ENCODE measurements around the gene TBC1D3I. TPM values are rescaled to one million over a fixed set of nuclear protein-coding genes. Genes with fewer than 3 reads are reported as not detected.

Gene TBC1D3I
- total and polyA plus RNA-seq, 2 experiments from 2014 or later: 0.19 TPM; not detected in 1

DNA sequence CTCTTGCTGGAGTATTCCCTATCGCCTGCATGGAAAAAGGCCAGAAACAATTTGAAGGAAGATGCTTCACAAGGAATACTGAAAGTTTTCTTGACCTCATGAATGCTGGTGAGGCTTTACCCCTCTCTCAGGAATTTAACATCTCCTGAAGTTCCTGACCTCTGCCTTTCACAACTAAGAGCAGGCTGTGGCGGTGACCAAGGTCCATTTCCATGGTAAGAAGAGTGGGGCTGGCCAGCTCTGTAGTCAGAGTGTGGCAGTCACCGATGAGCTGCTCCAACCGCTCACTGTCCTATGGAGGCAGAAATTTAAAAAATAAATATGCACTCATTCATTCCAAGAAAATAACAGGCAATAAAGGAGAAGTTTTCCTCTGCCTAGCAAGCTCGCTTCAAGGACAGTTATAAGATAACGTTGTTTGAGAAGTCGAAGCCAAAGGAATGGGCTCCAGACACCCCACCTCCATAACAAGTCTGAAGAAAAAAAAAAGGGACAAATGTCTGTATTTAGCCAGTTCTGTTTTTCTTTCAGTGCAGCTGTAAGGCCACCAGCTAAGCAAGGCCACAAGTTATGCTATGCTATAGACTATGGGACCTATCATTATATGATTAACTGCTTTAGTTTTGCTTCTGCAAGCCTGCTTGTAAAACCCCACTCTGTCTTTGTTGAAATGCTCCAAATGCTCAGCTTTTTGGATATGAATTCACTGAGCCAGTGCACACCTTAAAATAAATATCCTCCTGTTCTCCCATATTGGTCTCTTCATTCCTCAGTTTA lies 59.5 kb downstream of the TBC1D3I start:
- Histone ChIP-seq H4K20me1 (ENCODE audit: insufficient read depth, poor library complexity, severe bottlenecking) (no peaks in the 10 kb centered on the region), H2AFZ (no peak overlapping the region), H3K4me1 (ENCODE audit: insufficient read depth) (no peaks in the 10 kb centered on the region), H3K36me3 (replicated peaks; ENCODE audit: insufficient read depth, low read depth) (no peaks in the 10 kb centered on the region), H3K9me2 (replicated peaks; ENCODE audit: insufficient read depth) (no peaks in the 10 kb centered on the region), H3K27ac (peak overlapping the region; percentile 13), H3K79me2 (no peaks in the 10 kb centered on the region), H3K4me2 (peak overlapping the region; percentile 6), H3K4me3 (no peak overlapping the region), H3K9me3 (ENCODE audit: low read depth) (no peaks in the 10 kb centered on the region), H3K27me3 (no peaks in the 10 kb centered on the region)
- WGBS (ENCODE audit: low lambda C conversion rate, missing lambda C conversion rate): 62% methylated on average over 7 of the region's 7 CpGs
- no peak for DNase-seq (ENCODE audit: low spot score)
- TF ChIP-seq EZH2phosphoT487 (IDR thresholded peaks at IDR 0.05; ENCODE audit: low read depth, severe bottlenecking, unreplicated experiment) (no peak), EZH2 (IDR thresholded peaks at IDR 0.05; ENCODE audit: borderline replicate concordance) (no peak)
- TF ChIP-seq, protein P1, sequence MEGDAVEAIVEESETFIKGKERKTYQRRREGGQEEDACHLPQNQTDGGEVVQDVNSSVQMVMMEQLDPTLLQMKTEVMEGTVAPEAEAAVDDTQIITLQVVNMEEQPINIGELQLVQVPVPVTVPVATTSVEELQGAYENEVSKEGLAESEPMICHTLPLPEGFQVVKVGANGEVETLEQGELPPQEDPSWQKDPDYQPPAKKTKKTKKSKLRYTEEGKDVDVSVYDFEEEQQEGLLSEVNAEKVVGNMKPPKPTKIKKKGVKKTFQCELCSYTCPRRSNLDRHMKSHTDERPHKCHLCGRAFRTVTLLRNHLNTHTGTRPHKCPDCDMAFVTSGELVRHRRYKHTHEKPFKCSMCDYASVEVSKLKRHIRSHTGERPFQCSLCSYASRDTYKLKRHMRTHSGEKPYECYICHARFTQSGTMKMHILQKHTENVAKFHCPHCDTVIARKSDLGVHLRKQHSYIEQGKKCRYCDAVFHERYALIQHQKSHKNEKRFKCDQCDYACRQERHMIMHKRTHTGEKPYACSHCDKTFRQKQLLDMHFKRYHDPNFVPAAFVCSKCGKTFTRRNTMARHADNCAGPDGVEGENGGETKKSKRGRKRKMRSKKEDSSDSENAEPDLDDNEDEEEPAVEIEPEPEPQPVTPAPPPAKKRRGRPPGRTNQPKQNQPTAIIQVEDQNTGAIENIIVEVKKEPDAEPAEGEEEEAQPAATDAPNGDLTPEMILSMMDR (IDR thresholded peaks at IDR 0.05; ENCODE audit: poor library complexity): no peak

Small RNA genes within 50 kb of the gene (small RNA-seq; reads per million reads assigned to genes)
- gene AC243829.3 (not detected), gene AC243829.6 (not detected), gene RF00019 (not detected)

Other genes with a start within 250 kb of the TBC1D3I start
- not detected in 2 replicates for gene CCL23, start 246.6 kb downstream of the TBC1D3I start, total RNA-seq
- gene CCL23, start 246.6 kb downstream of the TBC1D3I start, polyA plus RNA-seq: not detected in 2 replicates
- gene CCL18, start 200.3 kb downstream of the TBC1D3I start, total RNA-seq: 1.5 and 3.6 TPM in 2 replicates
- 10.2 and 17.6 TPM in 2 replicates for gene CCL18, start 200.3 kb downstream of the TBC1D3I start, polyA plus RNA-seq
- gene CCL3, start 174.4 kb downstream of the TBC1D3I start, total RNA-seq: 9.2 and 12.7 TPM in 2 replicates
- gene CCL3, start 174.4 kb downstream of the TBC1D3I start, polyA plus RNA-seq: 17.0 and 22.2 TPM in 2 replicates
- gene CCL4, start 160.7 kb downstream of the TBC1D3I start, total RNA-seq: 1.8 and 5.8 TPM in 2 replicates
- gene CCL4, start 160.7 kb downstream of the TBC1D3I start, polyA plus RNA-seq: 9.4 and 21.1 TPM in 2 replicates
- gene TBC1D3B, start 87.9 kb downstream of the TBC1D3I start, total RNA-seq: 2.0 TPM in 1 of 2 replicates, not detected in the other
- gene TBC1D3B, start 87.9 kb downstream of the TBC1D3I start, polyA plus RNA-seq: 4.7 and 7.8 TPM in 2 replicates
- 4.6 and 5.7 TPM in 2 replicates for gene CCL3L1, start 67.8 kb downstream of the TBC1D3I start, total RNA-seq
- 7.1 and 9.6 TPM in 2 replicates for gene CCL3L1, start 67.8 kb downstream of the TBC1D3I start, polyA plus RNA-seq
- gene CCL4L2, start 53.5 kb downstream of the TBC1D3I start, total RNA-seq: 12.2 and 12.8 TPM in 2 replicates
- 20.8 and 78.8 TPM in 2 replicates for gene CCL4L2, start 53.5 kb downstream of the TBC1D3I start, polyA plus RNA-seq
- not detected in 2 replicates for gene TBC1D3G, start 59.3 kb upstream of the TBC1D3I start, total RNA-seq
- gene TBC1D3G, start 59.3 kb upstream of the TBC1D3I start, polyA plus RNA-seq: not detected in 2 replicates
- not detected in 2 replicates for gene TBC1D3H, start 123.9 kb upstream of the TBC1D3I start, total RNA-seq
- not detected in 2 replicates for gene TBC1D3H, start 123.9 kb upstream of the TBC1D3I start, polyA plus RNA-seq
- 48.1 and 54.1 TPM in 2 replicates for gene ZNHIT3, start 222.1 kb upstream of the TBC1D3I start, total RNA-seq
- gene ZNHIT3, start 222.1 kb upstream of the TBC1D3I start, polyA plus RNA-seq: 39.6 and 53.3 TPM in 2 replicates

Measured in hepatocyte (in vitro differentiated cells).